NCI-H1930 (cell line): Measurements from ENCODE around the gene ZNF462.

Source experiments
- DNase-seq, 2 experiments: peaks; one replicate each; lab custom pipeline; 2025; lab: John Stamatoyannopoulos, UW

ZNF462 gene

GRCh38 chr9:107005201-107005600 is 142.2 kb downstream of the ZNF462 start:
- no peak for DNase-seq

GRCh38 chr9:107007402-107007801 is 144.4 kb downstream of the ZNF462 start:
- DNase-seq, result no peak

GRCh38 chr9:107008011-107008410 is 145.0 kb downstream of the ZNF462 start:
- no peak for DNase-seq

- no peak for DNase-seq
Measured at GRCh38 chr9:107008447-107008846, 145.5 kb downstream of the ZNF462 start.

GRCh38 chr9:107016383-107016782 is 153.4 kb downstream of the ZNF462 start:
- DNase-seq, result no peak

- DNase-seq, result no peak
Measured at GRCh38 chr9:107018861-107019545, 156.0 kb downstream of the ZNF462 start.

GRCh38 chr9:107020040-107020530 is 157.1 kb downstream of the ZNF462 start:
- DNase-seq, result no peak

GRCh38 chr9:107024193-107024592 is 161.2 kb downstream of the ZNF462 start:
- no peak for DNase-seq

GRCh38 chr9:107025260-107026035 is 162.5 kb downstream of the ZNF462 start:
- DNase-seq, result no peak

GRCh38 chr9:107029146-107029545 is 166.2 kb downstream of the ZNF462 start:
- DNase-seq, result no peak

GRCh38 chr9:107033966-107034365 is 171.0 kb downstream of the ZNF462 start:
- DNase-seq, result no peak

GRCh38 chr9:107034831-107035230 is 171.9 kb downstream of the ZNF462 start:
- DNase-seq, result no peak

GRCh38 chr9:107036367-107036766 is 173.4 kb downstream of the ZNF462 start:
- no peak for DNase-seq

GRCh38 chr9:107039542-107039941 is 176.6 kb downstream of the ZNF462 start:
- no peak for DNase-seq

GRCh38 chr9:107042606-107043005 is 179.6 kb downstream of the ZNF462 start:
- DNase-seq, result no peak

- no peak for DNase-seq
Measured at GRCh38 chr9:107043886-107044285, 180.9 kb downstream of the ZNF462 start.

- no peak for DNase-seq
Measured at GRCh38 chr9:107044872-107045271, 181.9 kb downstream of the ZNF462 start.

- no peak for DNase-seq
Measured at GRCh38 chr9:107046692-107047091, 183.7 kb downstream of the ZNF462 start.

- DNase-seq, result no peak
Measured at GRCh38 chr9:107049046-107049802, 186.3 kb downstream of the ZNF462 start.

- DNase-seq, result no peak
Measured at GRCh38 chr9:107049803-107050184, 186.8 kb downstream of the ZNF462 start.

GRCh38 chr9:107051392-107051791 is 188.4 kb downstream of the ZNF462 start:
- DNase-seq, result no peak

- DNase-seq, result no peak
Measured at GRCh38 chr9:107054146-107054545, 191.2 kb downstream of the ZNF462 start.

GRCh38 chr9:107059220-107059619 is 196.3 kb downstream of the ZNF462 start:
- DNase-seq, result no peak
